Mesendoderm (in vitro differentiated cells): ENCODE measurements around the gene ZNF408.
A peak's percentile ranks its signal among the peaks of the same experiment; 100 is the strongest.

Experiments used
- DNase-seq: peaks from one replicate; pipeline ENCODE4 v3.0.0; 2013
- H2AK5ac ChIP-seq: 2 replicates; pipeline ENCODE4 v1.6.1; 2013; ENCODE audit warnings: low read length, inconsistent platforms
- H2BK120ac ChIP-seq: 2 replicates; pipeline ENCODE4 v1.6.1; 2013; ENCODE audit warnings: low read depth, mild to moderate bottlenecking, low read length, moderate library complexity, mixed read lengths
- H2BK15ac ChIP-seq: replicated peaks from 2 replicates; pipeline ENCODE4 v1.6.1; 2013; ENCODE audit warnings: low read depth, mild to moderate bottlenecking, moderate library complexity
- H2BK5ac ChIP-seq: 2 replicates; pipeline ENCODE4 v1.6.1; 2013; ENCODE audit warnings: low read length, inconsistent platforms
- H3K18ac ChIP-seq: 2 replicates; pipeline ENCODE4 v1.6.1; 2013; ENCODE audit warnings: mild to moderate bottlenecking, low read length, mixed read lengths
- H3K23ac ChIP-seq: one replicate; pipeline ENCODE4 v1.6.1; 2013; ENCODE audit warnings: low read length
- H3K27ac ChIP-seq: 2 replicates; pipeline ENCODE4 v1.5.1; 2013; ENCODE audit warnings: low read depth, mild to moderate bottlenecking, inconsistent platforms, low read length, moderate library complexity
- H3K27me3 ChIP-seq: 2 replicates; pipeline ENCODE4 v1.6.1; 2013; ENCODE audit warnings: low read length, control low read depth, mild to moderate bottlenecking, inconsistent platforms; ENCODE audit not compliant: insufficient read depth, poor library complexity
- H3K36me3 ChIP-seq: 2 replicates; pipeline ENCODE4 v1.6.1; 2013; ENCODE audit warnings: low read length, inconsistent platforms; ENCODE audit not compliant: control insufficient read depth, insufficient read depth
- H3K4ac ChIP-seq: one replicate; pipeline ENCODE4 v1.6.1; 2013; ENCODE audit warnings: low read depth, mild to moderate bottlenecking, low read length, moderate library complexity
- H3K4me1 ChIP-seq: 2 replicates; pipeline ENCODE4 v1.6.1; 2013; ENCODE audit warnings: low read depth, low read length, inconsistent platforms; ENCODE audit not compliant: control insufficient read depth
- H3K4me2 ChIP-seq: 2 replicates; pipeline ENCODE4 v1.6.1; 2013; ENCODE audit warnings: low read length
- H3K4me3 ChIP-seq: 2 replicates; pipeline ENCODE4 v1.5.1; 2013; ENCODE audit warnings: mild to moderate bottlenecking, low read length
- H3K56ac ChIP-seq: one replicate; pipeline ENCODE4 v1.6.1; 2013; ENCODE audit warnings: low read length
- H3K79me1 ChIP-seq: 2 replicates; pipeline ENCODE4 v1.6.1; 2013; ENCODE audit warnings: low read length, inconsistent platforms
- H3K79me2 ChIP-seq: 2 replicates; pipeline ENCODE4 v1.6.1; 2013; ENCODE audit warnings: mild to moderate bottlenecking, low read length; ENCODE audit not compliant: control insufficient read depth, insufficient read depth
- H3K9ac ChIP-seq: 2 replicates; pipeline ENCODE4 v1.6.1; 2013; ENCODE audit warnings: low read length, inconsistent platforms
- H4K5ac ChIP-seq: one replicate; pipeline ENCODE4 v1.6.1; 2013; ENCODE audit warnings: low read length
- H4K8ac ChIP-seq: one replicate; pipeline ENCODE4 v1.6.1; 2013; ENCODE audit warnings: low read depth, mild to moderate bottlenecking, control low read depth, low read length, moderate library complexity
- WGBS: extraction: QIAGEN DNeasy Blood & Tissue Kit; methylation state at CpG from one replicate; pipeline ENCODE4 v1.1.7; 2013; ENCODE audit warnings: low lambda C conversion rate, missing lambda C conversion rate; ENCODE audit not compliant: insufficient coverage; ENCODE audit errors: extremely low coverage; 5-methylcytosine and 5-hydroxymethylcytosine counted together

The ZNF408 gene

GRCh38 chr11:46677169-46677568 is 23.7 kb upstream of the ZNF408 start:
- Histone ChIP-seq H4K8ac (no peak overlapping the region), H3K4ac (no peak overlapping the region), H3K9ac (no peak overlapping the region), H3K4me3 (no peak overlapping the region), H3K79me1 (no peaks in the 10 kb centered on the region), H3K27me3 (no peaks in the 10 kb centered on the region), H3K36me3 (peaks cover 4% of the 10 kb centered on the region), H3K23ac (no peak overlapping the region), H2BK15ac (no peak overlapping the region), H3K27ac (no peak overlapping the region), H3K4me1 (peaks cover 9% of the 10 kb centered on the region), H2BK120ac (no peak overlapping the region), H3K56ac (no peak overlapping the region), H3K18ac (no peak overlapping the region), H2BK5ac (no peak overlapping the region), H3K4me2 (no peak overlapping the region), H3K79me2 (no peaks in the 10 kb centered on the region), H2AK5ac (no peak overlapping the region), H4K5ac (no peak overlapping the region)
- no peak for DNase-seq
- WGBS, result no CpG with 5 or more reads among the region's 8 CpGs

GRCh38 chr11:46677991-46678740 is 22.7 kb upstream of the ZNF408 start:
- H4K5ac ChIP-seq, result no peak overlapping the region
- no peak overlapping the region for H3K23ac ChIP-seq
- H3K4me3 ChIP-seq, result no peak overlapping the region
- no peak overlapping the region for H2BK120ac ChIP-seq
- H3K4ac ChIP-seq, result no peak overlapping the region
- H4K8ac ChIP-seq, result no peak overlapping the region
- H3K9ac ChIP-seq, result no peak overlapping the region
- no peak overlapping the region for H3K56ac ChIP-seq
- H2AK5ac ChIP-seq, result no peak overlapping the region
- no CpG with 5 or more reads among the region's 10 CpGs for WGBS
- H3K27me3 ChIP-seq, result no peaks in the 10 kb centered on the region
- H2BK15ac ChIP-seq, result no peak overlapping the region
- H3K27ac ChIP-seq, result no peak overlapping the region
- DNase-seq, result peak; percentile 19
- no peaks in the 10 kb centered on the region for H3K79me1 ChIP-seq
- no peak overlapping the region for H3K18ac ChIP-seq
- peaks cover 4% of the 10 kb centered on the region for H3K36me3 ChIP-seq
- no peak overlapping the region for H3K4me2 ChIP-seq
- H3K4me1 ChIP-seq, result peaks cover 9% of the 10 kb centered on the region
- H2BK5ac ChIP-seq, result no peak overlapping the region
- no peaks in the 10 kb centered on the region for H3K79me2 ChIP-seq

GRCh38 chr11:46678741-46679130 is 22.1 kb upstream of the ZNF408 start:
- no peak overlapping the region for H3K18ac ChIP-seq
- no peaks in the 10 kb centered on the region for H3K27me3 ChIP-seq
- no peak overlapping the region for H3K27ac ChIP-seq
- H3K23ac ChIP-seq, result no peak overlapping the region
- H3K79me2 ChIP-seq, result no peaks in the 10 kb centered on the region
- H3K79me1 ChIP-seq, result no peaks in the 10 kb centered on the region
- no peak overlapping the region for H2AK5ac ChIP-seq
- H2BK15ac ChIP-seq, result no peak overlapping the region
- H3K4me2 ChIP-seq, result no peak overlapping the region
- H2BK5ac ChIP-seq, result no peak overlapping the region
- H4K5ac ChIP-seq, result no peak overlapping the region
- no peak overlapping the region for H2BK120ac ChIP-seq
- WGBS, result no CpG with 5 or more reads among the region's 9 CpGs
- H3K4me1 ChIP-seq, result peaks cover 7% of the 10 kb centered on the region
- H3K36me3 ChIP-seq, result peaks cover 4% of the 10 kb centered on the region
- H3K9ac ChIP-seq, result no peak overlapping the region
- no peak for DNase-seq
- no peak overlapping the region for H3K4me3 ChIP-seq
- no peak overlapping the region for H3K4ac ChIP-seq
- no peak overlapping the region for H4K8ac ChIP-seq
- no peak overlapping the region for H3K56ac ChIP-seq

- H2BK120ac ChIP-seq, result no peak overlapping the region
- no peaks in the 10 kb centered on the region for H3K79me1 ChIP-seq
- peaks cover 7% of the 10 kb centered on the region for H3K4me1 ChIP-seq
- no peak overlapping the region for H4K5ac ChIP-seq
- no peak for DNase-seq
- H3K27ac ChIP-seq, result no peak overlapping the region
- H3K4me3 ChIP-seq, result no peak overlapping the region
- no peak overlapping the region for H3K4me2 ChIP-seq
- WGBS, result no CpG with 5 or more reads among the region's 26 CpGs
- H4K8ac ChIP-seq, result no peak overlapping the region
- no peak overlapping the region for H3K23ac ChIP-seq
- no peak overlapping the region for H3K4ac ChIP-seq
- no peak overlapping the region for H3K18ac ChIP-seq
- no peak overlapping the region for H2AK5ac ChIP-seq
- H3K27me3 ChIP-seq, result no peaks in the 10 kb centered on the region
- no peak overlapping the region for H2BK15ac ChIP-seq
- peaks cover 4% of the 10 kb centered on the region for H3K36me3 ChIP-seq
- H2BK5ac ChIP-seq, result no peak overlapping the region
- no peak overlapping the region for H3K9ac ChIP-seq
- H3K56ac ChIP-seq, result no peak overlapping the region
- no peaks in the 10 kb centered on the region for H3K79me2 ChIP-seq
Observed at GRCh38 chr11:46679241-46680163, 21.3 kb upstream of the ZNF408 start.

- H3K4me2 ChIP-seq, result no peak overlapping the region
- no peak overlapping the region for H3K4me3 ChIP-seq
- peaks cover 4% of the 10 kb centered on the region for H3K4me1 ChIP-seq
- no peak for DNase-seq
- H2BK5ac ChIP-seq, result no peak overlapping the region
- peaks cover 4% of the 10 kb centered on the region for H3K36me3 ChIP-seq
- H3K27ac ChIP-seq, result no peak overlapping the region
- no peak overlapping the region for H4K8ac ChIP-seq
- no peak overlapping the region for H2BK15ac ChIP-seq
- no peak overlapping the region for H3K23ac ChIP-seq
- H3K79me2 ChIP-seq, result no peaks in the 10 kb centered on the region
- H3K18ac ChIP-seq, result no peak overlapping the region
- H3K79me1 ChIP-seq, result no peaks in the 10 kb centered on the region
- H3K9ac ChIP-seq, result no peak overlapping the region
- no peak overlapping the region for H2BK120ac ChIP-seq
- WGBS, result no CpG with 5 or more reads among the region's 21 CpGs
- no peak overlapping the region for H2AK5ac ChIP-seq
- no peak overlapping the region for H4K5ac ChIP-seq
- H3K56ac ChIP-seq, result no peak overlapping the region
- H3K4ac ChIP-seq, result no peak overlapping the region
- no peaks in the 10 kb centered on the region for H3K27me3 ChIP-seq
Observed at GRCh38 chr11:46680164-46680760, 20.6 kb upstream of the ZNF408 start.
